OCI-M1 (cell line): ENCODE data around the gene ARL16.

Source experiments
- DNase-seq: peaks from one replicate; lab custom pipeline; 2025; lab: John Stamatoyannopoulos, UW

The ARL16 gene

GRCh38 chr17:81712468-81713003, 28.9 kb upstream of the ARL16 start:
- peak; percentile 48 for DNase-seq

- DNase-seq: peak; percentile 87
Observed at GRCh38 chr17:81711814-81712467, 28.3 kb upstream of the ARL16 start, which contains the start of gene SLC25A10. SLC25A10 (plus strand) TSS chr17:81712284; CDS start chr17:81712427, 143 bp downstream.

GRCh38 chr17:81710514-81711308, 27.1 kb upstream of the ARL16 start:
- DNase-seq: no peak

GRCh38 chr17:81708739-81709185, 25.2 kb upstream of the ARL16 start:
- no peak for DNase-seq

- DNase-seq: no peak
Observed at GRCh38 chr17:81707725-81708646, 24.4 kb upstream of the ARL16 start.

- DNase-seq: no peak
Observed at GRCh38 chr17:81706757-81707624, 23.4 kb upstream of the ARL16 start.

- DNase-seq: no peak
Observed at GRCh38 chr17:81706232-81706611, 22.6 kb upstream of the ARL16 start.

- no peak for DNase-seq
Observed at GRCh38 chr17:81705518-81706231, 22.1 kb upstream of the ARL16 start.

- no peak for DNase-seq
Observed at GRCh38 chr17:81703747-81704654, 20.4 kb upstream of the ARL16 start.

GRCh38 chr17:81702934-81703746, 19.5 kb upstream of the ARL16 start, which contains the start of gene MRPL12:
MRPL12 (plus strand) TSS chr17:81703367; CDS start chr17:81703502, 135 bp downstream.
- DNase-seq: peak; percentile 96

GRCh38 chr17:81701288-81702071, 17.9 kb upstream of the ARL16 start:
- peak; percentile 35 for DNase-seq

GRCh38 chr17:81700353-81701287, 17.0 kb upstream of the ARL16 start:
- no peak for DNase-seq

GRCh38 chr17:81697261-81698044, 13.9 kb upstream of the ARL16 start:
- DNase-seq: no peak

- DNase-seq: no peak
Observed at GRCh38 chr17:81696218-81696941, 12.8 kb upstream of the ARL16 start.

GRCh38 chr17:81695801-81696200, 12.2 kb upstream of the ARL16 start:
- no peak for DNase-seq
